ENCODE measurements around the gene PRRT4. TPM values are rescaled to one million over a fixed set of nuclear protein-coding genes. Genes with fewer than 3 reads are reported as not detected.

Gene PRRT4
- total and polyA plus RNA-seq, 9 of the 15 experiments (the other 6 are each of a cell fraction or from before 2014, with no cell fraction given) = not detected

DNA sequence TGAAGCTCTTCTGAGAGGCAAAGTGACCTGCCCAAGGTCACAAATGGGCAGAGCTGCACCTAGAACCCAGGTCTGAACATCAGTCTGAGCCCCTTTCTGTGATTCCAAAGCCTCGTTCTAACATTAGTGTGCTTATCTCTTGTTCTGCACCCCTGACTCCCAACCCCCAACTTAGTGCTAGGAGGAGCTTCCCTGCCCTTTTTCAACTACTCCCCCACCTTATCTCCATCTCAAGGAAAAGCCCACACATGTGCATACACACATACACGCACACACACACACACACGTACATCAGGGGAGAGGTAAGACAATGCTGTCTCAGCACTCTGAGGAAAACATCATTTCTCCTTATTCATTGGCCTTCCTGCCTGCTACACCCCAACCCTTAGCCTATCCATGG is 8.3 kb downstream of the PRRT4 start (continued):
- TF ChIP-seq, protein P1, sequence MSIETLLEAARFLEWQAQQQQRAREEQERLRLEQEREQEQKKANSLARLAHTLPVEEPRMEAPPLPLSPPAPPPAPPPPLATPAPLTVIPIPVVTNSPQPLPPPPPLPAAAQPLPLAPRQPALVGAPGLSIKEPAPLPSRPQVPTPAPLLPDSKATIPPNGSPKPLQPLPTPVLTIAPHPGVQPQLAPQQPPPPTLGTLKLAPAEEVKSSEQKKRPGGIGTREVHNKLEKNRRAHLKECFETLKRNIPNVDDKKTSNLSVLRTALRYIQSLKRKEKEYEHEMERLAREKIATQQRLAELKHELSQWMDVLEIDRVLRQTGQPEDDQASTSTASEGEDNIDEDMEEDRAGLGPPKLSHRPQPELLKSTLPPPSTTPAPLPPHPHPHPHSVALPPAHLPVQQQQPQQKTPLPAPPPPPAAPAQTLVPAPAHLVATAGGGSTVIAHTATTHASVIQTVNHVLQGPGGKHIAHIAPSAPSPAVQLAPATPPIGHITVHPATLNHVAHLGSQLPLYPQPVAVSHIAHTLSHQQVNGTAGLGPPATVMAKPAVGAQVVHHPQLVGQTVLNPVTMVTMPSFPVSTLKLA (conservative IDR thresholded peaks at IDR 0.05) = peak in 1 of 2 experiments; percentile 59; a peak in 2 of 4 replicates
- TF ChIP-seq LARP7 (IDR thresholded peaks at IDR 0.05) (peak; percentile 72; the same call in 1 of the 2 replicates), E2F5 (CRISPR knock-in tag; IDR thresholded peaks at IDR 0.05) (0 out of 2 replicates have a peak, but pooled peaks have one; percentile 23), JUNB (CRISPR knock-in tag; conservative IDR thresholded peaks at IDR 0.05) (no peak), NRF1 (conservative IDR thresholded peaks at IDR 0.05 in 1 of 2, IDR thresholded peaks at IDR 0.05 in 1 of 2) (peak in 1 of 2 experiments; percentile 34; a peak in 1 of 4 replicates), NFYB (IDR thresholded peaks at IDR 0.05; ENCODE audit: extremely low read depth, insufficient read length) (no peak), BRF2 (IDR thresholded peaks at IDR 0.05; ENCODE audit: borderline replicate concordance, insufficient read depth, insufficient read length) (no peak), CBFA2T2 (conservative IDR thresholded peaks at IDR 0.05) (peak; percentile 71), EHMT2 (IDR thresholded peaks at IDR 0.05) (peak; percentile 65), NFIC (IDR thresholded peaks at IDR 0.05) (peak; percentile 36; the same call in 1 of the 2 replicates), ELF4 (CRISPR knock-in tag; IDR thresholded peaks at IDR 0.05) (peak; percentile 67; the same call in 1 of the 2 replicates), ARNT (IDR thresholded peaks at IDR 0.05) (peak; percentile 42 to 78; a peak in 3 of 4 replicates), CBFA2T3 (IDR thresholded peaks at IDR 0.05) (peak; percentile 85), ATF7 (IDR thresholded peaks at IDR 0.05) (peak; percentile 26; the same call in 1 of the 2 replicates), MAFF (IDR thresholded peaks at IDR 0.05; ENCODE audit: low read length) (peak; percentile 63; the same call in 1 of the 2 replicates), MAFK (IDR thresholded peaks at IDR 0.05; ENCODE audit: low read length) (peak; percentile 57), SMARCA5 (IDR thresholded peaks at IDR 0.05) (0 out of 2 replicates have a peak, but pooled peaks have one; percentile 22), HDAC3 (IDR thresholded peaks at IDR 0.05; ENCODE audit: borderline replicate concordance, partially characterized antibody) (no peak), GATAD2A (IDR thresholded peaks at IDR 0.05) (peak; percentile 88; the same call in 1 of the 2 replicates), CTBP1 (IDR thresholded peaks at IDR 0.05; ENCODE audit: borderline replicate concordance) (peak; percentile 70; the same call in 1 of the 2 replicates)
- TF ChIP-seq, protein P2, sequence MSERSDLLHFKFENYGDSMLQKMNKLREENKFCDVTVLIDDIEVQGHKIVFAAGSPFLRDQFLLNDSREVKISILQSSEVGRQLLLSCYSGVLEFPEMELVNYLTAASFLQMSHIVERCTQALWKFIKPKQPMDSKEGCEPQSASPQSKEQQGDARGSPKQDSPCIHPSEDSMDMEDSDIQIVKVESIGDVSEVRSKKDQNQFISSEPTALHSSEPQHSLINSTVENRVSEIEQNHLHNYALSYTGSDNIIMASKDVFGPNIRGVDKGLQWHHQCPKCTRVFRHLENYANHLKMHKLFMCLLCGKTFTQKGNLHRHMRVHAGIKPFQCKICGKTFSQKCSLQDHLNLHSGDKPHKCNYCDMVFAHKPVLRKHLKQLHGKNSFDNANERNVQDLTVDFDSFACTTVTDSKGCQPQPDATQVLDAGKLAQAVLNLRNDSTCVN (CRISPR knock-in tag; IDR thresholded peaks at IDR 0.05) = peak; percentile 73; the same call in 1 of the 2 replicates
- TF ChIP-seq, protein P3, sequence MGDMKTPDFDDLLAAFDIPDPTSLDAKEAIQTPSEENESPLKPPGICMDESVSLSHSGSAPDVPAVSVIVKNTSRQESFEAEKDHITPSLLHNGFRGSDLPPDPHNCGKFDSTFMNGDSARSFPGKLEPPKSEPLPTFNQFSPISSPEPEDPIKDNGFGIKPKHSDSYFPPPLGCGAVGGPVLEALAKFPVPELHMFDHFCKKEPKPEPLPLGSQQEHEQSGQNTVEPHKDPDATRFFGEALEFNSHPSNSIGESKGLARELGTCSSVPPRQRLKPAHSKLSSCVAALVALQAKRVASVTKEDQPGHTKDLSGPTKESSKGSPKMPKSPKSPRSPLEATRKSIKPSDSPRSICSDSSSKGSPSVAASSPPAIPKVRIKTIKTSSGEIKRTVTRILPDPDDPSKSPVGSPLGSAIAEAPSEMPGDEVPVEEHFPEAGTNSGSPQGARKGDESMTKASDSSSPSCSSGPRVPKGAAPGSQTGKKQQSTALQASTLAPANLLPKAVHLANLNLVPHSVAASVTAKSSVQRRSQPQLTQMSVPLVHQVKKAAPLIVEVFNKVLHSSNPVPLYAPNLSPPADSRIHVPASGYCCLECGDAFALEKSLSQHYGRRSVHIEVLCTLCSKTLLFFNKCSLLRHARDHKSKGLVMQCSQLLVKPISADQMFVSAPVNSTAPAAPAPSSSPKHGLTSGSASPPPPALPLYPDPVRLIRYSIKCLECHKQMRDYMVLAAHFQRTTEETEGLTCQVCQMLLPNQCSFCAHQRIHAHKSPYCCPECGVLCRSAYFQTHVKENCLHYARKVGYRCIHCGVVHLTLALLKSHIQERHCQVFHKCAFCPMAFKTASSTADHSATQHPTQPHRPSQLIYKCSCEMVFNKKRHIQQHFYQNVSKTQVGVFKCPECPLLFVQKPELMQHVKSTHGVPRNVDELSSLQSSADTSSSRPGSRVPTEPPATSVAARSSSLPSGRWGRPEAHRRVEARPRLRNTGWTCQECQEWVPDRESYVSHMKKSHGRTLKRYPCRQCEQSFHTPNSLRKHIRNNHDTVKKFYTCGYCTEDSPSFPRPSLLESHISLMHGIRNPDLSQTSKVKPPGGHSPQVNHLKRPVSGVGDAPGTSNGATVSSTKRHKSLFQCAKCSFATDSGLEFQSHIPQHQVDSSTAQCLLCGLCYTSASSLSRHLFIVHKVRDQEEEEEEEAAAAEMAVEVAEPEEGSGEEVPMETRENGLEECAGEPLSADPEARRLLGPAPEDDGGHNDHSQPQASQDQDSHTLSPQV (IDR thresholded peaks at IDR 0.05) = no peak

Data from K562 (cell line).